ENCODE data around the gene GOLPH3. TPM values are rescaled to one million over a fixed set of nuclear protein-coding genes. Genes with fewer than 3 reads are reported as not detected.
"Not testable (repeated sequence)": the region's sequence is repeated elsewhere in the genome, so short reads cannot be mapped to it uniquely, and the experiment has no call there.

Gene GOLPH3
- polyA plus RNA-seq, 1 donor from 2014 or later = 75.8 TPM

- not testable (repeated sequence) for H3K9me2 ChIP-seq (ENCODE audit: insufficient read depth, low read length); H3K27ac ChIP-seq (ENCODE audit: low read length); H3K36me3 ChIP-seq (ENCODE audit: insufficient read depth, low read length); H4K20me1 ChIP-seq (ENCODE audit: insufficient read depth); H3K4me2 ChIP-seq (ENCODE audit: low read length); H3K9me3 ChIP-seq (ENCODE audit: low read length); H3F3A ChIP-seq (ENCODE audit: insufficient read depth, low read length, poor library complexity, severe bottlenecking); H3K79me2 ChIP-seq (replicated peaks; ENCODE audit: insufficient read depth, low read length); H3K9ac ChIP-seq (ENCODE audit: low read length); H3K27me3 ChIP-seq (ENCODE audit: insufficient read depth, low read depth, low read length); H3K4me3 ChIP-seq (ENCODE audit: low read length); H2AFZ ChIP-seq (ENCODE audit: low read depth, low read length)
Measured at GRCh38 chr5:32118922-32119321, 55.2 kb downstream of the GOLPH3 start.

- Histone ChIP-seq H3K4me3 (ENCODE audit: low read length) (no peak overlapping the region), H3K27me3 (ENCODE audit: insufficient read depth, low read depth, low read length) (no peaks in the 10 kb centered on the region), H3K9me2 (ENCODE audit: insufficient read depth, low read length) (no peaks in the 10 kb centered on the region), H4K20me1 (ENCODE audit: insufficient read depth) (no peaks in the 10 kb centered on the region), H3K36me3 (ENCODE audit: insufficient read depth, low read length) (peaks cover 4% of the 10 kb centered on the region), H3K27ac (ENCODE audit: low read length) (no peak overlapping the region), H3K79me2 (replicated peaks; ENCODE audit: insufficient read depth, low read length) (no peaks in the 10 kb centered on the region), H3F3A (ENCODE audit: insufficient read depth, low read length, poor library complexity, severe bottlenecking) (no peaks in the 10 kb centered on the region), H3K9ac (ENCODE audit: low read length) (no peak overlapping the region), H3K9me3 (ENCODE audit: low read length) (no peaks in the 10 kb centered on the region), H2AFZ (ENCODE audit: low read depth, low read length) (no peak overlapping the region), H3K4me2 (ENCODE audit: low read length) (no peak overlapping the region)
- TF ChIP-seq TAF1 (IDR thresholded peaks at IDR 0.05; ENCODE audit: low read depth) = no peak
- no peak for TF ChIP-seq EZH2 (IDR thresholded peaks at IDR 0.05; ENCODE audit: borderline replicate concordance, insufficient read depth, low read length, poor library complexity, severe bottlenecking)
- TF ChIP-seq MXI1 (conservative IDR thresholded peaks at IDR 0.05; ENCODE audit: poor library complexity, severe bottlenecking) = no peak
- no peak for TF ChIP-seq SMC3 (conservative IDR thresholded peaks at IDR 0.05; ENCODE audit: poor library complexity)
- TF ChIP-seq CTCF (IDR thresholded peaks at IDR 0.05; ENCODE audit: poor library complexity, severe bottlenecking) = no peak
- TF ChIP-seq RAD21 (conservative IDR thresholded peaks at IDR 0.05) = no peak
- TF ChIP-seq EP300 (conservative IDR thresholded peaks at IDR 0.05; ENCODE audit: poor library complexity, severe bottlenecking) = no peak
- no peak for TF ChIP-seq REST (IDR thresholded peaks at IDR 0.05; ENCODE audit: borderline replicate concordance)
- no peak for TF ChIP-seq POLR2AphosphoS5 (IDR thresholded peaks at IDR 0.05)
Measured at GRCh38 chr5:32116574-32117313, 57.4 kb downstream of the GOLPH3 start.

Data from neural cell (in vitro differentiated cells).